Activated naive CD8-positive, alpha-beta T cell treated with anti-CD3 and anti-CD28 coated beads, Interleukin-2, amount 10 ng/mL, durations not matched to agents 7 days and 5 days (primary cell): ENCODE results near the gene DIP2B. TPM values are rescaled to one million over a fixed set of nuclear protein-coding genes. Genes with fewer than 3 reads are reported as not detected.

Experiments
- ATAC-seq: fragments of 150-1000 bp; cut with Tn5 transposase; one replicate; pipeline ENCODE4 v1.10.0; 2021; ENCODE audit warnings: low read depth, moderate library complexity
- POLR2A ChIA-PET: fragments of 350-600 bp; sonication (Branson Sonifier 250); formaldehyde crosslinking; loops from one replicate; lab custom pipeline; 2021; ENCODE audit warnings: antibody characterized with exemption; lab: Charles Lee
- DNase-seq: peaks from one replicate; pipeline ENCODE4 v3.0.0; 2021
- H3K27ac Mint-ChIP-seq: one replicate; pipeline ENCODE4 v1.8.0; 2022; ENCODE audit warnings: mild to moderate bottlenecking, mixed read lengths
- H3K27me3 Mint-ChIP-seq: one replicate; pipeline ENCODE4 v1.8.0; 2022; ENCODE audit warnings: mild to moderate bottlenecking, moderate library complexity, mixed read lengths
- H3K36me3 Mint-ChIP-seq: one replicate; pipeline ENCODE4 v1.8.0; 2021; ENCODE audit warnings: mild to moderate bottlenecking, mixed read lengths
- H3K4me1 Mint-ChIP-seq: one replicate; pipeline ENCODE4 v1.8.0; 2021; ENCODE audit warnings: mixed read lengths
- H3K4me3 Mint-ChIP-seq: one replicate; pipeline ENCODE4 v1.8.0; 2022; ENCODE audit warnings: mild to moderate bottlenecking, moderate library complexity, mixed read lengths
- H3K9me3 Mint-ChIP-seq: one replicate; pipeline ENCODE4 v1.8.0; 2021; ENCODE audit warnings: mixed read lengths
- total RNA-seq, 2 experiments: library from RNA; stranded (reverse); gene quantifications; one replicate each; pipeline ENCODE4 v1.2.3, GENCODE V29; 2021

Gene DIP2B
- total RNA-seq, 2 experiments from 2014 or later = 19.5 to 21.3 TPM

DNA sequence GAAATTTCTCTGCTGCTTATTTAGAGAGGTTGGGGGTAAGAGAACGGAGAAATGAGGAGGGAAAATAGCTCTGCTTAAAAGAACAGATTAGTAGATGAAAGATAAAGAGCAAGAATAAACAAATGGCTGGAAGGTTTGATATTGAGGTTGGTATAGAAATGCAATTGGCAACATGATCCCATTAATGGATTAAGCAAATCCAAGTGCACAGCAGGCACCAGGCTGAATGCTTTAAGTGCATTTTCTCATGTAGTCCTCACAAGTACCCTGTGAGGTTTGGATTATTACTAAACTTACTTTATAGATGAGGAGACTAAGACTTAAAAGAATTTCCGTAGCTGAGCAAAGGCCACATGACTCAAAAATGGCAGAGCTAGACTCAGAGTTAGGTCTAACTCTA lies 182.2 kb downstream of the DIP2B start:
- peaks cover 4% of the 10 kb centered on the region for H3K4me1 Mint-ChIP-seq
- POLR2A ChIA-PET = no interaction called here
- no peak for ATAC-seq
- peaks cover 13% of the 10 kb centered on the region for H3K36me3 Mint-ChIP-seq
- no peaks in the 10 kb centered on the region for H3K9me3 Mint-ChIP-seq
- no peaks in the 10 kb centered on the region for H3K27me3 Mint-ChIP-seq
- no peak for DNase-seq
- no peak overlapping the region for H3K4me3 Mint-ChIP-seq
- H3K27ac Mint-ChIP-seq = no peak overlapping the region

DNA sequence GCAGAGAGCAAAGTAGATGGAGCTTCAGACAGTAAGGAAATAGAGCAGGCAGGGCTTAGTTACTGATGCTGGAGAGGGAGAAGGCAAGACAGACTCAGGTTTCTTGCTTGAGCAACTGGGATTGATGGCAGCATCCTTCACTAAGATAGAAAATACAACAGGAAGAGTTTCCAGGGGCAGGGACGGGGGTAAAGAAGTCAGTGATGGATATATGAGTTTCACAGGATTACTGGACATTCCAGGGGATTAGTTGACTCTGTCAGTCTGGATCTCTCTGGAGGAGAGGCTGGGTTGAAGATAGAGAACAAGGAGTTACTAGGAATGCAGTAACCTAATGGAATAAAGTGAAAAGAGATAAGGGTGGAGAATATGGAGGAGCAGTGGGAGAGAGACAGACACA lies 184.7 kb downstream of the DIP2B start:
- no peak overlapping the region for H3K4me3 Mint-ChIP-seq
- POLR2A ChIA-PET = no interaction called here
- no peaks in the 10 kb centered on the region for H3K9me3 Mint-ChIP-seq
- H3K27me3 Mint-ChIP-seq = no peaks in the 10 kb centered on the region
- H3K4me1 Mint-ChIP-seq = peaks cover 4% of the 10 kb centered on the region
- peak overlapping the region; percentile 20 for H3K27ac Mint-ChIP-seq
- no peak for DNase-seq
- ATAC-seq = no peak
- H3K36me3 Mint-ChIP-seq = peaks cover 16% of the 10 kb centered on the region

DNA sequence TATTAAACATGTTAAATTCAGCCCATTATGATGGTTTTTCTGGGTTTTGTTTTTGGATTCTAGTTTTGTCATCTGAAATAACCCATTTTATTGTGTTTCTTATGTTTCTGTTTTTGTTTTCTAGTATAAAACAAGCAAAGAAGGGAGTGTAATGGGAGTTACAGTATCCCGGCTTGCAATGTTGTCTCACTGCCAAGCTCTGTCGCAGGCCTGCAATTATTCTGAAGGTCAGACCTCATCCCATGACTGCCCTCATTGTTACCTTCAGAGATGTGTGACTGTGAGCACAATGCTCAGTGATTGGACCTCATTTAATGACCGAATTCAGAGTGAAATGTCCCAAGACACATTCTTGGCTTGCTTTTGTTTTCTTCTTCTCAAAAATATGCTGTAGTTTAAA lies 186.1 kb downstream of the DIP2B start:
- DNase-seq = no peak
- H3K4me1 Mint-ChIP-seq = no peaks in the 10 kb centered on the region
- no peak overlapping the region for H3K27ac Mint-ChIP-seq
- no peak for ATAC-seq
- no peaks in the 10 kb centered on the region for H3K9me3 Mint-ChIP-seq
- POLR2A ChIA-PET = no interaction called here
- H3K4me3 Mint-ChIP-seq = no peak overlapping the region
- peaks cover 20% of the 10 kb centered on the region for H3K36me3 Mint-ChIP-seq
- H3K27me3 Mint-ChIP-seq = no peaks in the 10 kb centered on the region

DNA sequence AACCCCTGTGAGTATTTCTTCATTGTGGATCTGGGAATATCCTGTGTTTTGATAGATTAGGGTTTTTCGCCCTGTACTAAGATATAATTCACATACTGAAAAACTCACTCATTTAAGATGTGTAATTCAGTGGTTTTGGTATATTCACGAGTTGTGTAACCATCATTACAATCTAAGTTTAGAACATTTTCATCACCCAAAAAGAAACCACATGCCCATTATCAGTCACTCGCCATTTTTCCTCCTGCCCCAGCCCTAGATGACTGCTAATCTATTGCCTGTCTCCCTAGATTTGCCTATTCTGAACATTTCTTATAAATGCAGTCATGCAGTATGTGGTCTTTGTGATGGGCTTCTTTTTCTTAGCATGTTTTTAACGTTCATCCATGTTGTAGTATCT lies 191.2 kb downstream of the DIP2B start:
- Mint-ChIP-seq H3K4me3 (no peak overlapping the region), H3K36me3 (peaks cover 24% of the 10 kb centered on the region)

DNA sequence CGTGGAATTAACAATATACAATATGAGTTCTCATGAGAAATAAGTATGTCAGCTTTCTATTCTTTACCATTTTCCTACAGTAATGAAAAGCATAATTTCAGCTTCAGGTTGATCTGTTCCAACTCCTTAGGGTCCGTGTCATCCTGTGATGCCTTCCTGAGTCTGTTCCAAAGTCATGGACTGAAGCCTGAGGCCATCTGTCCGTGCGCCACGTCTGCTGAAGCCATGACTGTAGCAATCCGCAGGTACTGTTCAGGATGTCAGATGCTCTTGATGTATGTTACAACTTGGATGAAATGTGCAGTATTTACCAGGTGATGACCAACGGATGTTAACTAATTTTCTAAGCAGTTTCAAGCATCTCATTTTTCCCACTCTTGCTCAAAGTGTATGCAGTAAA lies 192.1 kb downstream of the DIP2B start:
- H3K9me3 Mint-ChIP-seq = no peaks in the 10 kb centered on the region
- H3K27me3 Mint-ChIP-seq = no peaks in the 10 kb centered on the region
- ATAC-seq (no peak), DNase-seq (no peak)
- no peak overlapping the region for H3K27ac Mint-ChIP-seq
- POLR2A ChIA-PET = no interaction called here
- H3K4me1 Mint-ChIP-seq = no peaks in the 10 kb centered on the region
- H3K36me3 Mint-ChIP-seq = peaks cover 24% of the 10 kb centered on the region
- no peak overlapping the region for H3K4me3 Mint-ChIP-seq

More for the DNA sequence above, 191.2 kb downstream of the DIP2B start:
- Mint-ChIP-seq H3K27ac (no peak overlapping the region), H3K9me3 (no peaks in the 10 kb centered on the region), H3K27me3 (no peaks in the 10 kb centered on the region), H3K4me1 (no peaks in the 10 kb centered on the region)
- ATAC-seq = no peak
- no peak for DNase-seq
- POLR2A ChIA-PET = no interaction called here

DNA sequence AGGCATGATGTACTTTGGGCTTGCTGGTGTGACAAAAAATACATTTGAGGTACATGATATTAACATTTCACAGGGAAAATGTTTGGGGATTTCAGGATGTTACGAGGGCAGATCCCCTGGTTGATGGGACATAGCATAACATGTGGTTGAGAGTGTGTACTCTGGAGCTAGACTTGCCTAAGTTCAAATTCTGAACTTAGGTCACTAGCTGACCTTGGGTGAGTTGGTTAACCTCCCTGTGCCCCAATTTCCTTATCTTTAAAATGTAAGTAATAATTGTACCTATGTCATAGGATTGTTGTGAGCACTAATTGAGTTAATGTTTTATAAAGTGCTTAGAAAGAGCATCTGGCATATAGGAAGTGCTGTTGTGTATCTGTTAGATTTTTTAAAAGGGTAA lies 194.4 kb downstream of the DIP2B start:
- H3K36me3 Mint-ChIP-seq = peaks cover 20% of the 10 kb centered on the region
- H3K4me1 Mint-ChIP-seq = no peaks in the 10 kb centered on the region
- POLR2A ChIA-PET = no interaction called here
- H3K9me3 Mint-ChIP-seq = no peaks in the 10 kb centered on the region
- DNase-seq = no peak
- no peaks in the 10 kb centered on the region for H3K27me3 Mint-ChIP-seq
- no peak overlapping the region for H3K4me3 Mint-ChIP-seq
- no peak overlapping the region for H3K27ac Mint-ChIP-seq
- ATAC-seq = no peak

DNA sequence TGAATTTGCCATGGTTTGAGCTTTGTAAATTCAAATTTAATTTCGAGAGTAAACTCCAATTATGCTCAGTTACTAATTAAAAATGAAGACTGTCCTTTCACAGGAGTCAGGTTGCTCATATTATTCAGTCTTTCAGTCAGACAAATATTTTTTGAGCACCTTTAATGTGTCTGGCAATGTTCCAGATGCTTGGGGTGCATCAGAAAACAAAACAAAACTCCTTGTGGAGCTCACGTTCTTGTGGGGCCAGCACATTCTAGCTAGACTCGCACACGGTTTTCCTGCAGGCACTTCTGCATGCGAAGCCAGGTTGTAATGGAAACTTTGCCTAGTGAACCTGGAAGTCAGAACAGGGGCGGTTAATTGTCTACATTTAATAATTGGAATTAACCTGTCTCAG lies 195.2 kb downstream of the DIP2B start:
- no peak overlapping the region for H3K27ac Mint-ChIP-seq
- DNase-seq = no peak
- POLR2A ChIA-PET = no interaction called here
- no peaks in the 10 kb centered on the region for H3K27me3 Mint-ChIP-seq
- H3K36me3 Mint-ChIP-seq = peaks cover 24% of the 10 kb centered on the region
- H3K4me3 Mint-ChIP-seq = no peak overlapping the region
- no peak for ATAC-seq
- H3K9me3 Mint-ChIP-seq = no peaks in the 10 kb centered on the region
- H3K4me1 Mint-ChIP-seq = no peaks in the 10 kb centered on the region

DNA sequence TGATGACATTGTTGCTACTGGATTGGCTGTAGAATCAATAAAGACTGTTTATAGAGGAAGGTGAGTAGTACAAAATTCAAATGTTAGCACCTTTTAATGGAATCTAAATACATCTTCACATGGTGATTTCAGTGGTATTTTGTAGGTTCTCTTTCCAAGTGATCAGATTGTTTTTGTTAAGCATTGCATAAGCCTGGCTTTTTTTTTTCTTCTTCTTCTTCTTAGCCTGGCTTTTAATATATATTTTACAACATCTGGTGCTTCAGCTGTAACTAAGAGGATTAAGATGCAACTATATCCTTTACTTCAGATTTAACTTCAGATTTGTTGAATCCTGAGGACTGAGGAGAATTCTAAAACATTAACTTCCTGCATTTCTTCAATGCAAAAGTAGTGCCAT lies 201.8 kb downstream of the DIP2B start:
- Mint-ChIP-seq H3K4me3 (no peak overlapping the region), H3K9me3 (no peaks in the 10 kb centered on the region), H3K4me1 (no peaks in the 10 kb centered on the region), H3K27me3 (no peaks in the 10 kb centered on the region), H3K27ac (no peak overlapping the region), H3K36me3 (peaks cover 7% of the 10 kb centered on the region)
- DNase-seq (no peak), ATAC-seq (no peak)
- POLR2A ChIA-PET = no interaction called here

DNA sequence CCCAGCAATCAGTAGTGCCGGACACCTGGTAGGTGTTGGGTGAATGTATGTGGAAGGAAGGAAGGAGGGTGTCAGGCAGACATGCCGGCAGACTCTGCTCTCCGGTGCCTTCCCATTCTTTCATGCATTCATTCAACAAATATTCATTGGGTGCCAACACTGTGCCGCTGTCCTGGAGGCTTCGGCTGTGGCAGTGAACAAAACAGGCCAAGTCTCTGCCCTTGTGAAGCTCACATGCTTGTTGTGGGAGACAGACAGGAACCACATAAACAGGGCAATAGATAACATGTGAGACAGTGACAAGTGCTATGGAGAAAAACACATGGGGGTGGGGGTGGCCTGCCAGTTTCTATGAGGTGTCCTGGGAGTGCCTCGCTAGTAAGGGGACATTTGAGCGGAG lies 202.6 kb downstream of the DIP2B start:
- no peak overlapping the region for H3K27ac Mint-ChIP-seq

DNA sequence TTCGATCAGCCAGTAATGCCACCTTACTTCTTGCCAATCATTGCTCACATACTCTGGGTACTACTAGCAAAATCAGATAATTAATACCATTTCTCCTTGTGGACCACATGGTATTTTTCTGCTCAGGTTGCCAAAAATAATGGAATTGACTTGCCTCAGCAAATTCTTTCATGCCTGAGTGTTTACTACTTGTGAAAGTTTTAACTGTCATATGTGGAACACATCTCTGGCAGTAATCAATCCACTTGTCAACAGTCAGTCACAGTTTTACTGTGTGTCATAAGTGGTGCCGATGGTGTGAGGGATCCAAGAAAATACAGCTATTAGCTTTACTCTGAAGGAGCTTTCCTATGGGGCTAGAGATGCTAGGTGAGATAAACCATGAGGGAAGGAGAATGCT lies 203.8 kb downstream of the DIP2B start:
- POLR2A ChIA-PET = no interaction called here
- DNase-seq = no peak
- no peaks in the 10 kb centered on the region for H3K9me3 Mint-ChIP-seq
- H3K36me3 Mint-ChIP-seq = peaks cover 7% of the 10 kb centered on the region
- no peak overlapping the region for H3K27ac Mint-ChIP-seq
- no peaks in the 10 kb centered on the region for H3K27me3 Mint-ChIP-seq
- H3K4me1 Mint-ChIP-seq = no peaks in the 10 kb centered on the region
- H3K4me3 Mint-ChIP-seq = no peak overlapping the region
- no peak for ATAC-seq

More for the DNA sequence above, 202.6 kb downstream of the DIP2B start:
- H3K4me3 Mint-ChIP-seq = no peak overlapping the region
- POLR2A ChIA-PET = no interaction called here
- no peak for DNase-seq
- H3K4me1 Mint-ChIP-seq = no peaks in the 10 kb centered on the region
- no peaks in the 10 kb centered on the region for H3K27me3 Mint-ChIP-seq
- no peak for ATAC-seq
- H3K36me3 Mint-ChIP-seq = peaks cover 7% of the 10 kb centered on the region
- H3K9me3 Mint-ChIP-seq = no peaks in the 10 kb centered on the region

DNA sequence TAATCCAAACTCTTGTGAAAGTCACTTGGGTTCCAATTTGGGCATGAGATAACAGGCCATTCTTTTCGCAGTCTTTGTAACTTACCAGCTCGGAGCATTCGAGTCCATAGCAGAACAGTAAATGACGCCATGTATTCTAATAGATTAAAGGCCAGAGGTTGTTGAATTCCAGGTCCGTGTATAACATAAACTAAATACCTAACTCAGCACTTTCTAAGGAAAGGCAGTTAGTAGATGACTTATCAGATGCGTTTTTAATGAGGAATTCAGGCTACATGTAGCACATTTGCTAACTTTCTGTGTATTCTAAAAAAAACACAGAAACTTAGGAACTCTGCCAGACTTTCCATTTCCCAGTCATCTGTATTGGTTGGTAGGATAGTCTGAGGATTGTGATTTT lies 206.3 kb downstream of the DIP2B start:
- H3K27ac Mint-ChIP-seq = no peak overlapping the region
- no peak for ATAC-seq
- no peaks in the 10 kb centered on the region for H3K27me3 Mint-ChIP-seq
- POLR2A ChIA-PET = no interaction called here
- H3K4me3 Mint-ChIP-seq = no peak overlapping the region
- DNase-seq = no peak
- peaks cover 2% of the 10 kb centered on the region for H3K36me3 Mint-ChIP-seq
- no peaks in the 10 kb centered on the region for H3K4me1 Mint-ChIP-seq
- H3K9me3 Mint-ChIP-seq = no peaks in the 10 kb centered on the region

DNA sequence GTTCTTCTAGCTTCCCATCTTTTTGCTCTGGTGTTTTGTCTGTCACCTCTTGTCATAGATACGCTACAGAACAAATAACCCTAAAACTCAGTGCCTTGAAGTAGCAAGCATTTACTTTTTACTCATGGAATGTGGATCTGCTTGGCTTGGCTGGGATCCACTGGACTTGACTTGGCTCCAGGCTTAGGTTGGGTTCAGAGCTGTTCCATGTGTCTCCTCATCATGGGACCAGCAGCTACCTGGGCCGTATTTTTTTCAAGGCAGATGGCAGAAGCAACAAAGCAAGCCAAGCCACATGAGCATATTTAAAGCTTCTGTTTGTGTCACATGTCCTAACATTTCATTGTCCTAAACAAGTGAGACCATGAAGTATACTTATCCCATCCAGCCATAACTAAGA lies 210.4 kb downstream of the DIP2B start:
- no peak overlapping the region for H3K27ac Mint-ChIP-seq
- no peak for DNase-seq
- H3K4me3 Mint-ChIP-seq = no peak overlapping the region
- H3K4me1 Mint-ChIP-seq = no peaks in the 10 kb centered on the region
- no peaks in the 10 kb centered on the region for H3K9me3 Mint-ChIP-seq
- H3K27me3 Mint-ChIP-seq = no peaks in the 10 kb centered on the region
- no peak for ATAC-seq
- H3K36me3 Mint-ChIP-seq = peaks cover 5% of the 10 kb centered on the region
- POLR2A ChIA-PET = interaction anchor here (0.7 kb wide), 1 partner anchor 298 kb away, joined by 3 read pairs; no protein-coding TSS in a partner anchor

DNA sequence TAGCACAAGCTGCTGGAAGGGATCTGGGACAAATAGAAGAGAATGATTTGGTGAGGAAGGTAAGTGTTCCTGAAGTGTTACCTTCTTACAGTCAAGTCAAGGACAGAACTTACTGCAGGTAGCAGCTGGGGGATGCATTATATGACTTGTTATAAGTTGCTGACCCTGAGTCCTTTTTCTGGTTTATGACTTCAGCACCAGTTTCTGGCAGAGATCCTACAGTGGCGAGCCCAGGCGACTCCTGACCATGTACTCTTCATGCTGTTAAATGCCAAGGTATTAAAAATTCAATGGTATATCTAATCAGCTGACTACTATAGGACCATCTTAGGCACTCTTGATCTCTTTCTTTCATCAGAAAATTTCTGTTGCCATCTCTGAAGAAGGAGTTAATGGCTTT lies 214.0 kb downstream of the DIP2B start:
- no peaks in the 10 kb centered on the region for H3K9me3 Mint-ChIP-seq
- POLR2A ChIA-PET = no interaction called here
- ATAC-seq (no peak), DNase-seq (no peak)
- H3K27me3 Mint-ChIP-seq = no peaks in the 10 kb centered on the region
- H3K4me3 Mint-ChIP-seq = no peak overlapping the region
- H3K27ac Mint-ChIP-seq = no peak overlapping the region
- H3K4me1 Mint-ChIP-seq = peaks cover 2% of the 10 kb centered on the region
- peaks cover 10% of the 10 kb centered on the region for H3K36me3 Mint-ChIP-seq

DNA sequence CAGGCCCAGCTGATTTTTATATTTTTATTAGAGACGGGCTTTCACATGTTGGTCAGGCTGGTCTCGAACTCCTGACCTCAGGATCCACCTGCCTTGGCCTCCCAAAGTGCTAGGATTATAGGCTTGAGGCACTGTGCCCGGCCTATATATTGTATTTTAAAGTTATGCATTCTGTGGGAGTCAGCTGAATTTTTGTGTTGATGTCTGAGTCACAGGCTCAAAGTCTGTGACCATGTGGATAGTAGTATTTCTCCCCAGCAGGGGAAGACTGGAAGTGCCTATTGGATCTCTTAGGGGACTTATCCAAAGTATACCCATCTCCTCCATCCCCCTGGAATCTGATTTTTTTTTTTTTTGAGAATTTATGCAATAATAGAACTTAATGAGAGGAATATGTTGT lies 215.3 kb downstream of the DIP2B start:
- H3K27ac Mint-ChIP-seq = no peak overlapping the region
- H3K27me3 Mint-ChIP-seq = no peaks in the 10 kb centered on the region
- no peak for DNase-seq
- H3K4me1 Mint-ChIP-seq = peaks cover 2% of the 10 kb centered on the region
- no peak overlapping the region for H3K4me3 Mint-ChIP-seq
- ATAC-seq = no peak
- POLR2A ChIA-PET = no interaction called here
- no peaks in the 10 kb centered on the region for H3K9me3 Mint-ChIP-seq
- peaks cover 10% of the 10 kb centered on the region for H3K36me3 Mint-ChIP-seq

DNA sequence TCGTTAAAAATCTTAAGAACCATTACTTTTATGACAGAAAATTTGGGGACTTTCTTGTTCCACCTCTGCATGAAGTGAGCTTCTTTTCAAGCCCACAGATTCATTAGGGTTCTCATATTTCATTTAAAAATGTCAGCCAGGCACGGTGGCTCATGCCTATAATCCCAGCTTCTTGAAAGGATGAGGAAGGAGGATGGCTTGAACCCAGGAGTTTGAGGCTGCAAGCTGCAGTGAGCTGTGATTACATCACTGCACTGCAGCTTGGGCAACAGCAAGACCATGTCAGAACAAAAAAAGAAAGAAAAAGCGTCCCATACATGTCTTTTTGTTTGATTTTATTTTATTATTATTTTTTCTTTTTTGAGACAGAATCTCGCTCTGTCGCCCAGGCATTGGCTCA lies 215.7 kb downstream of the DIP2B start:
- Mint-ChIP-seq H3K27me3 (no peaks in the 10 kb centered on the region), H3K27ac (no peak overlapping the region), H3K4me3 (no peak overlapping the region), H3K4me1 (peaks cover 2% of the 10 kb centered on the region), H3K36me3 (peaks cover 10% of the 10 kb centered on the region), H3K9me3 (no peaks in the 10 kb centered on the region)
- POLR2A ChIA-PET = no interaction called here
- ATAC-seq (no peak), DNase-seq (no peak)
